GM19467 (cell line): Measurements from ENCODE around the gene IQCF5.
"Not testable (repeated sequence)": the region's sequence is repeated elsewhere in the genome, so short reads cannot be mapped to it uniquely, and the experiment has no call there.

Source experiments
- ATAC-seq: cut with Tn5 transposase; IDR thresholded peaks from one replicate; pipeline ENCODE4 v1.9.1; 2021; ENCODE audit warnings: mild to moderate bottlenecking, moderate library complexity; ENCODE audit not compliant: unreplicated experiment

Gene IQCF5

GRCh38 chr3:51869304-51869703, 6.1 kb downstream of the IQCF5 start:
- no peak for ATAC-seq

DNA sequence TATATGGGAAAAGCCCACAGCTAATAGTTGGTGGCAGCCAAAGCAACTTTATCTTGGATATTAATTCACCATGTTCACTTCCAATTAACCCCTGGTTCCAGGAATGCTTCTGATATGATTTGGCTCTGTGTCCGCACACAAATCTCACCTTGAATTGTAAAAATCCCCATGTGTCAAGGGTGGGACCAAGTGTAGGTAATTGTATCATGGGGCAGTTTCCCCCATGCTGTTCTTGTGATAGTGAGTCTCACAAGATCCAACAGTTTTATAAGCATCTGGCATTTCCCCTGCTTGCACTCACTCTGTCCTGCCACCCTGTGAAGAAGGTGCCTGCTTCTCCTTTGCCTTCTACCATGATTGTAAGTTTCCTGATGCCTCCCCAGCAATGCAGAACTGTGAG, 6.5 kb downstream of the IQCF5 start:
- not testable (repeated sequence) for ATAC-seq

DNA sequence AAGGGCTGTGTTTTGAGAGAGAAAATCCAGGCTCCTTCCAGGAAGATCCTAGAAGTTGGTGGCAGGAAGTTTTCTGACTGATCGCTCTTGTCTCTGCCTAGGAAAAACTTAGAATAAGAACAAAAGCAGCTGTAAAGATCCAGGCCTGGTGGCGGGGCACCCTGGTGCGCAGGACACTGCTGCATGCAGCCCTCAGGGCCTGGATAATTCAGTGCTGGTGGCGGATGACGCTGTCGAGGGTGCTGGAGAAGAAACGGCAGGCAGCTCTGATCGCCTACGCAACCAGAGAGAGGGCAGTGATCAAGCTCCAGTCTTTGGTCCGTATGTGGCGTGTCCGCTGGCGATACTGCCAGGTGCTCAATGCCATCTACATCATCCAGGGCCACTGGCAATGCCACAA, 12.5 kb downstream of the IQCF5 start:
- no peak for ATAC-seq

- no peak for ATAC-seq
Observed at GRCh38 chr3:51860703-51861665, 14.4 kb downstream of the IQCF5 start, which contains the start of gene IQCF2. TSS of gene IQCF2 (plus strand) at chr3:51861615. CDS start at chr3:51861667, 52 bp downstream.

DNA sequence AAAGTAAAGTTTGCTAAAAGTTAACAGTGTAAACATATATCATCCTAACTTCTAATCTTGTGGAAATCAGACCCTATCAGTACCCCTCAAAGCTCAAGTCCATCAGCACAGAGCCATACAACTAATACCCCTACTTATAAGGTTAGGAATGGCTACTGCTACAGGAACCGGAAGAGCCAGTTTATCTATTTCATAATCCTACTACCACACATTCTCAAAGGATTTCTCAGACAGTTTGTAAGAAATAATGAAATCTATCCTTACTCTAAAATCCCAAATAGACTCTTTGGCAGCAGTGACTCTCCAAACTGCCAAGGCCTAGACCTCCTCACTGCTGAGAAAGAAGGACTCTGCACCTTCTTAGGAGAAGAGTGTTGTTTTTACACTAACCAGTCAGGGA, 20.0 kb downstream of the IQCF5 start:
- ATAC-seq = not testable (repeated sequence)

GRCh38 chr3:51845129-51845528, 30.3 kb downstream of the IQCF5 start:
- ATAC-seq = no peak

DNA sequence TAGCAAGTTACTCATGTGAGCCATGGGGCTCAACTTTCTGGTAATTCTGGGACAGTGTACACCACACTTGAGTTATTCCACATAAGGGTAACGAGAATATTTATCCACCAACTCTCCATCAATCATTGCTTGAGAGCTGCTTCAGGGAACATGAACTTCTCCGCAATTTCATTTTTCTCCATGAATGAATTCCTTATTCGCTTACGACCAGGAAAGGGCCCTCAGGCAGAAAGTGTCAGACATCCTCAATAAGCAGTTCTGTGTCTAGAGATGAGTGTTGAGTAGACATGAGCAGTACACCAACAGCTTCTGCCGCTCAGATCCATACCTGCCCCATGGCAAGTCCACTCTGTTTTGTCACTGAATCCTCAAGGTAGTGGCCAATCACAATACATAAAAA, 38.8 kb downstream of the IQCF5 start:
- ATAC-seq = no peak

DNA sequence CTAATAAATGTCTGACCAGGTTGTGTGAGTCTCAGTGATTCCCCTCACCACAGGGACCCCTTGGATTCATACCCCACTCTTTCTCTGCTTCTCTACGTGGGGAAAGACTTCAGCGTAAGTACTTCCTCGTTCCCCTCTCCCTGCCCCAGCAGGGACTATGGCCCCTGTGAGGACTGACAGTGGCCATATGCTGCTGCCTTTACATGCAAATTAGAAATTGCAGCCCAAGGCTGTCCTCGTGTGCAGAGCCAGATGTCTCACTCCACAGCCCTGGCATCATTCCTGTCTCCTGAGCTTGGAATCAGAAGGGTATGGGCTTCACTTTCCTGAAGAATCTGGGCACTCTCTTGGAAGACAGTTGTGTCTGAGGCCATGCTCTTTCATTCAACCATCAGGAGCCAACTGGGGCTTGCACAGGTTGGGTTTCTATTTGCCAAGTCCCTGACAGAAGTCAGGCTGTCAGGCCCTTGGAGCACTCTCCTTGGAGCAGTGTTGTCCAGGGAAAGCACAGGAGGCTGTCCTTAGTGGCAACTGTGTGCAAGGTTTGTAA, 44.5 kb downstream of the IQCF5 start:
- ATAC-seq = no peak

DNA sequence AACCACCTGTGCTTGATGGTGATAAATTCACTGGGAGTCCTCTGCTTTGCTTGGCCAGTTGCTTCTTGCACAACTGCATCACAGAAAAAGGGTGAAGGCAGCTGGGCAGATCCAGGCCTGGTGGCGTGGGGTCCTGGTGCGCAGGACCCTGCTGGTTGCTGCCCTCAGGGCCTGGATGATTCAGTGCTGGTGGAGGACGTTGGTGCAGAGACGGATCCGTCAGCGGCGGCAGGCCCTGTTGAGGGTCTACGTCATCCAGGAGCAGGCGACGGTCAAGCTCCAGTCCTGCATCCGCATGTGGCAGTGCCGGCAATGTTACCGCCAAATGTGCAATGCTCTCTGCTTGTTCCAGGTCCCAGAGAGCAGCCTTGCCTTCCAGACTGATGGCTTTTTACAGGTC, 45.1 kb downstream of the IQCF5 start:
- no peak for ATAC-seq

DNA sequence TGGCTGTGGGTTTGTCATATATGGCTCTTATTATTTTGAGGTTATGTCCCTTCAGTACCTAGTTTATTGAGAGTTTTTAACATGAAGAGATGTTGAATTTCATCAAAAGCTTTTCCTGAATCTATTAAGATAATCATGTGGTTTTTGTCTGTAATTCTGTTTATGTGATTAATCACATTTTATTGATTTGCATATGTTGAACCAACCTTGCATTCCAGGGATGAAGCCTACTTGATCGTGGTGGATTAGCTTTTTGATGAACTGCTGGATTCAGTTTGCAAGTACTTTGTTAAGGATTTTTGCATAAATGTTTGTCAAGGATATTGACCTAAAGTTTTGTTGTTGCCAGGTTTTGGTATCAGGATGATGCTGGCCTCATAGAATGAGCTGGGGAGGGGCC, 47.1 kb downstream of the IQCF5 start:
- no peak for ATAC-seq
